ENCODE results near the gene DPYSL4. TPM values are rescaled to one million over a fixed set of nuclear protein-coding genes. Genes with fewer than 3 reads are reported as not detected.

The DPYSL4 gene
- total RNA-seq, 1 experiment from 2014 or later, result 0.21 TPM

DNA sequence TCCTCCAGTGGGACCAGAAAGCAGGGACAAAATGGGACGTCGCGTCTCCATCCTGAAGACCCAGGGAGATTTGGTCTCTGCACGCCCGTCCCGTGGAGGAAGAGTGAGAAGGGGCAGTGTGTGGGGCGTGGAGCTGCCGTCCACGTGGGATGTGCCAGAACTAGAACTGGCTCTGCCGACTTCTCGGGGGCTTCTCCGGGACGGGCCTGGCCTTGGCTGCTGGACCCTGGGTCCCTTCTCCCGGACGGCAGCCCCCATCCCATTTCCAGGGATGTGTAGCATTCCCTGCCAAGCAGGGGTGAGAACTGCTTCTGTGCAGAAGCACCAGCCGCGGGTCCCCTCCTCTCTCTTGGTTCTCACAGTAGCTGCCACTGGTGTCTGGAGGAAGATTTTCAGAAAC lies 18.8 kb upstream of the DPYSL4 start:
- DNase-seq (ENCODE audit: unreplicated experiment), result no peak
- Mint-ChIP-seq H3K36me3 (ENCODE audit: insufficient read depth, unreplicated experiment) (no peaks in the 10 kb centered on the region), H3K9me3 (ENCODE audit: unreplicated experiment) (no peaks in the 10 kb centered on the region), H3K27ac (ENCODE audit: low read depth, unreplicated experiment) (no peak overlapping the region), H3K4me1 (ENCODE audit: insufficient read depth, unreplicated experiment) (no peaks in the 10 kb centered on the region), H3K4me3 (ENCODE audit: unreplicated experiment) (no peak overlapping the region), H3K27me3 (ENCODE audit: insufficient read depth, unreplicated experiment) (peaks cover 24% of the 10 kb centered on the region)
- CTCF ChIA-PET, result interaction anchor here (0.6 to 1.5 kb wide), 2 partner anchors 25 to 432 kb away, joined by 3 read pairs; no protein-coding TSS in a partner anchor
- TF ChIP-seq, protein P1, sequence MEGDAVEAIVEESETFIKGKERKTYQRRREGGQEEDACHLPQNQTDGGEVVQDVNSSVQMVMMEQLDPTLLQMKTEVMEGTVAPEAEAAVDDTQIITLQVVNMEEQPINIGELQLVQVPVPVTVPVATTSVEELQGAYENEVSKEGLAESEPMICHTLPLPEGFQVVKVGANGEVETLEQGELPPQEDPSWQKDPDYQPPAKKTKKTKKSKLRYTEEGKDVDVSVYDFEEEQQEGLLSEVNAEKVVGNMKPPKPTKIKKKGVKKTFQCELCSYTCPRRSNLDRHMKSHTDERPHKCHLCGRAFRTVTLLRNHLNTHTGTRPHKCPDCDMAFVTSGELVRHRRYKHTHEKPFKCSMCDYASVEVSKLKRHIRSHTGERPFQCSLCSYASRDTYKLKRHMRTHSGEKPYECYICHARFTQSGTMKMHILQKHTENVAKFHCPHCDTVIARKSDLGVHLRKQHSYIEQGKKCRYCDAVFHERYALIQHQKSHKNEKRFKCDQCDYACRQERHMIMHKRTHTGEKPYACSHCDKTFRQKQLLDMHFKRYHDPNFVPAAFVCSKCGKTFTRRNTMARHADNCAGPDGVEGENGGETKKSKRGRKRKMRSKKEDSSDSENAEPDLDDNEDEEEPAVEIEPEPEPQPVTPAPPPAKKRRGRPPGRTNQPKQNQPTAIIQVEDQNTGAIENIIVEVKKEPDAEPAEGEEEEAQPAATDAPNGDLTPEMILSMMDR (IDR thresholded peaks at IDR 0.05; ENCODE audit: unreplicated experiment), result no peak
- intact Hi-C loops (cut with micrococcal nuclease), result no loop called here
- no TSS peak for BruUV-seq (replicated peaks)
- POLR2A ChIA-PET, result no interaction called here

DNA sequence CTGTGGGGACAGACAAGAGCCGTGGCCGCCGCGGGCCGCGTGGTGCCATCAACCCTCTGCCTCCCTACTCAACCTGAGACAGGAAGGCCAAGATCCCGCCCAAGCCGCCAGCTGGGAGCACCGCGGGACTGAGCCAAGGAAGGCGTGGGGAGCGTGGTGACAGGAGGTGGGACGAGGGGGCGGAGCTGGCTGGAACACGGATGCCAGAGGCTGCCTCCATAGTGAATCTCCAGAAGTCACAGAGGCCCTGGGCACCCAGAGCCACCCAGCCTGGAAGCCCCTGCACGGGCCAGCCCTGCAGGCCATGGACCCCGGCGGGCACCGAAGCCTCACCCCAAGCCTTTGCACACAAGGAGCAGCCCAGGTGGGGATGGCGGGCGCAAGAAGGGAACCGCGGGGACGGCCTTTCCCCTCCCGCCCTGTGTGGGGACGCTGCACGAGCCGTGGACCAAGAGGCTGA lies 18.1 kb upstream of the DPYSL4 start:
- Mint-ChIP-seq H3K4me3 (ENCODE audit: unreplicated experiment) (no peak overlapping the region), H3K9me3 (ENCODE audit: unreplicated experiment) (peaks cover 5% of the 10 kb centered on the region), H3K36me3 (ENCODE audit: insufficient read depth, unreplicated experiment) (no peaks in the 10 kb centered on the region), H3K27ac (ENCODE audit: low read depth, unreplicated experiment) (no peak overlapping the region), H3K27me3 (ENCODE audit: insufficient read depth, unreplicated experiment) (peaks cover 26% of the 10 kb centered on the region), H3K4me1 (ENCODE audit: insufficient read depth, unreplicated experiment) (no peaks in the 10 kb centered on the region)
- DNase-seq (ENCODE audit: unreplicated experiment), result no peak
- intact Hi-C loops (cut with micrococcal nuclease), result no loop called here
- no TSS peak for BruUV-seq (replicated peaks)
- ChIA-PET POLR2A (no interaction called here), CTCF (interaction anchor here (0.6 to 1.5 kb wide), 2 partner anchors 26 to 432 kb away, joined by 3 read pairs; no protein-coding TSS in a partner anchor)
- TF ChIP-seq, protein P1 (IDR thresholded peaks at IDR 0.05; ENCODE audit: unreplicated experiment), result no peak

DNA sequence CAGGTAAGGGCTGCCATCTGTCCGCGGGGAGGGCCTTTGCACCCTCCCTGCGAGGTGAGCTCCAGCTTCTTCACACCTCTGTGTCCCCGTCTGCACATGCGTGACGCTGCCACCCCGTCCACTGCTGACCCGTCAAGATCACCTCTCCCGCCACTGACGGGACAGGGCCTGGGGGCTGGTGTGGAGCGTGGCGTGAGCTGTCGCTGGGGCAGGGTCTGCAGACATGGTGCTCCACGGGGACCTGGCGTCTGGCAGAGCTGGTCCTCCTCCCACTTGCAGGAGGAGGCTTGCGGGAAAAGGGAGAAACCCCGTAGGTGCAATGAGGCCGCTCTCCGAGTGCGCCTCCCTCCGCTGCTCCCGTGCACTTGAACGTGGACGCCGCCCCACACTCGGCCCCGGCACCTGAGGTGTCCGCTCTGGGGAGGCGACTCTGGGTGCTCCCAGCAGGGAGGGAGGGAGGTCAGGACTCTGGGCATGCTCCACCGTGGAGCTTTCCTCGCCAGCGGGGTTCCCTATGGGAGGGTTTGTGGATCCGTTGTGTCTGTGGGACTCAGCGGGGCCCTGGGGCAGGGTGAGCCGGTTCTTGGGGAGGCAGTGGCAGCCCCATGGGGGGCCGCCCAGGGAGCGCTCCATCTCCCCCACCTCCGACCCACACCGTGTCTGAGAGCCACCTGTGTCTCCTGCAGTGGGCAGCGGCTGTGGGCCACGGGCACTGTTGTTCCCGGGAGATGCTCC lies 17.6 kb upstream of the DPYSL4 start:
- H3K27me3 Mint-ChIP-seq (ENCODE audit: insufficient read depth, unreplicated experiment), result peaks cover 26% of the 10 kb centered on the region
- intact Hi-C loops (cut with micrococcal nuclease), result no loop called here
- H3K4me3 Mint-ChIP-seq (ENCODE audit: unreplicated experiment), result no peak overlapping the region
- H3K27ac Mint-ChIP-seq (ENCODE audit: low read depth, unreplicated experiment), result no peak overlapping the region
- H3K4me1 Mint-ChIP-seq (ENCODE audit: insufficient read depth, unreplicated experiment), result no peaks in the 10 kb centered on the region
- BruUV-seq (replicated peaks), result no TSS peak
- DNase-seq (ENCODE audit: unreplicated experiment), result no peak
- CTCF ChIA-PET, result interaction anchor here (1.5 kb wide), 1 partner anchor 26 kb away, joined by 3 read pairs; no protein-coding TSS in a partner anchor
- TF ChIP-seq, protein P1 (IDR thresholded peaks at IDR 0.05; ENCODE audit: unreplicated experiment), result no peak
- H3K9me3 Mint-ChIP-seq (ENCODE audit: unreplicated experiment), result peaks cover 7% of the 10 kb centered on the region
- POLR2A ChIA-PET, result no interaction called here
- no peaks in the 10 kb centered on the region for H3K36me3 Mint-ChIP-seq (ENCODE audit: insufficient read depth, unreplicated experiment)

DNA sequence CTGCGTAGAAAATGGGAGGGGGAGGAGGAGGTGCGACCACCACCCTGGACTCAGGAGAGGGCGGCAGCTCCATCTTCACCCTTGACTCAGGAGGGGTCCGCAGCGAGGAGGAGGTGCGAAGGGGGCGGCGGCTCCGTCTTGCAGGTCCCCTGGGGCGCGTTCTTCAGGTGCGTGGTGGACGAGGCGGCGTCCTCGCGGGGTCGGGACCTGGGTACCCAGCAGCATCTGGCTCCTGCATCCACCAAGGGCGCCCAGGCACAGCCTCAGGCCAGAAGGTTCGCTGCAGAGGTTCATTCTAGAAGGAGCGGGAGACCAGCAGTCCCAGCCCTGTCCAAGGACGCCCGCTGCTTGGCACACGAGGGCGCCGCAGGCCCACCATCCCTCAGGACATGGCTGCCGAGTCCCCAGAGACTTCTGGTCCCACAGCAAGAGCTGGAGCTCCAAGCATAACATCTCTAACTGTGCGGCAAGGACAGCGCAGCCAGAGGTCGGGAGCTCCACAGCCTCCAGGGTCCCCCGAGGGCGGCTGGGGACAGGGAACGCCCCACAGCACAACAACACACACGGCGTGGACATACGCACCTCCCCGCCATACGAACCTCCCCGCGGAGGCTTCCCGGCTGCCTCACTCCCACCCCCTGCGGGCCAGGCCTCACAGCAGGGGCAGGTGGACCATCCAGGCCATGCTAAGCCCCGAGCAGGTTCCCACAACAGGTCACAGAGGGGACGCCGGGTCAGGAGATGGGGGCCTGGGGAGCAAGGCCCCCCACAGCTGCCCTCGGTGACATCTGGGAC lies 16.8 kb upstream of the DPYSL4 start:
- TF ChIP-seq, protein P1 (IDR thresholded peaks at IDR 0.05; ENCODE audit: unreplicated experiment), result no peak
- Mint-ChIP-seq H3K4me1 (ENCODE audit: insufficient read depth, unreplicated experiment) (no peaks in the 10 kb centered on the region), H3K4me3 (ENCODE audit: unreplicated experiment) (no peak overlapping the region), H3K36me3 (ENCODE audit: insufficient read depth, unreplicated experiment) (no peaks in the 10 kb centered on the region), H3K27me3 (ENCODE audit: insufficient read depth, unreplicated experiment) (peaks cover 26% of the 10 kb centered on the region), H3K9me3 (ENCODE audit: unreplicated experiment) (peaks cover 7% of the 10 kb centered on the region), H3K27ac (ENCODE audit: low read depth, unreplicated experiment) (no peak overlapping the region)
- POLR2A ChIA-PET, result no interaction called here
- BruUV-seq (replicated peaks), result no TSS peak
- DNase-seq (ENCODE audit: unreplicated experiment), result no peak
- CTCF ChIA-PET, result no interaction called here
- intact Hi-C loops (cut with micrococcal nuclease), result no loop called here

Data from MCF 10A (cell line).